Vagina (tissue), 2 donors: ENCODE results near the gene C20orf144.

Experiments
- POLR2A ChIP-seq, 2 donors: fragments of 450-650 bp; IDR thresholded peaks; one replicate each; pipeline ENCODE4 v1.6.1; 2017; ENCODE audit warnings: antibody characterized with exemption in 2 of 2, mild to moderate bottlenecking in 2 of 2, moderate library complexity in 2 of 2
- TF ChIP-seq, protein P1 (sequence below), 3 experiments: fragments of 450-650 bp in 2 of 3; fragments of 200-600 bp in 1 of 3; sonication (generic) in 1 of 3; IDR thresholded peaks; one replicate each; pipeline ENCODE4 v1.5.1; 2017 to 2019; ENCODE audit warnings: antibody characterized with exemption in 3 of 3, mild to moderate bottlenecking in 2 of 3, moderate library complexity in 2 of 3

DNA sequence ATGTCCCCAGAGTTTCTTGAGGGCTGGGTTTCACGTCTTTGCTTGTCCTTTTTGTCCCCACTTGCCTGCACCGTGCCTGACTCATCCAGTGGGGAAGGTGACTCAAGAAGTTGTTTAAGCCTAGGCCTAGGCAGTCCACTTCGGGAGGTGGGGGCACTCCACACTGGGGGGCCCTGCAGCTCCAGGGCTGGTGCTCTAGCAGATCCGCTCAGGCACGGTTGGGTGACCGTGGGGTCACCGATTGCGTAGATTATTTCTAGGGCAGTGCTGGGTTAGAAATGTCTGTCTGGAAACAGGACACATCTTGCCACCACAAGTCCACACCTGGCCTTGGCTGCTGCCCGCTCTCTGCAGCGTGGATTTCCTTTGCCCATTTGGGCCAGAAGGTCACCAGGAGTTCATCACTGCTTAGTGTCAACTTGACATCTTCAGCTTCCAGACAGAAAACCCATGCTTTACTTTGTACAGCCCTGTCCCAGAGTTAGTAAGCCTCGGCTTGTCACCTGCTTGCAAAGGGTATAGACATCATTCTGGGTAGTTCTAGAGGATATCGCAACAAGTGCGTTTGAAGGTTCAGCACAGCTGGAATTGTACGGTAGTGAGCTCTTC lies 13.6 kb upstream of the C20orf144 start:
- TF ChIP-seq, protein P1, sequence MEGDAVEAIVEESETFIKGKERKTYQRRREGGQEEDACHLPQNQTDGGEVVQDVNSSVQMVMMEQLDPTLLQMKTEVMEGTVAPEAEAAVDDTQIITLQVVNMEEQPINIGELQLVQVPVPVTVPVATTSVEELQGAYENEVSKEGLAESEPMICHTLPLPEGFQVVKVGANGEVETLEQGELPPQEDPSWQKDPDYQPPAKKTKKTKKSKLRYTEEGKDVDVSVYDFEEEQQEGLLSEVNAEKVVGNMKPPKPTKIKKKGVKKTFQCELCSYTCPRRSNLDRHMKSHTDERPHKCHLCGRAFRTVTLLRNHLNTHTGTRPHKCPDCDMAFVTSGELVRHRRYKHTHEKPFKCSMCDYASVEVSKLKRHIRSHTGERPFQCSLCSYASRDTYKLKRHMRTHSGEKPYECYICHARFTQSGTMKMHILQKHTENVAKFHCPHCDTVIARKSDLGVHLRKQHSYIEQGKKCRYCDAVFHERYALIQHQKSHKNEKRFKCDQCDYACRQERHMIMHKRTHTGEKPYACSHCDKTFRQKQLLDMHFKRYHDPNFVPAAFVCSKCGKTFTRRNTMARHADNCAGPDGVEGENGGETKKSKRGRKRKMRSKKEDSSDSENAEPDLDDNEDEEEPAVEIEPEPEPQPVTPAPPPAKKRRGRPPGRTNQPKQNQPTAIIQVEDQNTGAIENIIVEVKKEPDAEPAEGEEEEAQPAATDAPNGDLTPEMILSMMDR (IDR thresholded peaks at IDR 0.05): no peak
- no peak for TF ChIP-seq POLR2A (IDR thresholded peaks at IDR 0.05)
